NCI-H526 (cell line): Measurements from ENCODE around the gene RWDD4.

ENCODE experiments used
- DNase-seq, 2 experiments: peaks; one replicate each; lab custom pipeline; 2025; lab: John Stamatoyannopoulos, UW

The RWDD4 gene

DNA sequence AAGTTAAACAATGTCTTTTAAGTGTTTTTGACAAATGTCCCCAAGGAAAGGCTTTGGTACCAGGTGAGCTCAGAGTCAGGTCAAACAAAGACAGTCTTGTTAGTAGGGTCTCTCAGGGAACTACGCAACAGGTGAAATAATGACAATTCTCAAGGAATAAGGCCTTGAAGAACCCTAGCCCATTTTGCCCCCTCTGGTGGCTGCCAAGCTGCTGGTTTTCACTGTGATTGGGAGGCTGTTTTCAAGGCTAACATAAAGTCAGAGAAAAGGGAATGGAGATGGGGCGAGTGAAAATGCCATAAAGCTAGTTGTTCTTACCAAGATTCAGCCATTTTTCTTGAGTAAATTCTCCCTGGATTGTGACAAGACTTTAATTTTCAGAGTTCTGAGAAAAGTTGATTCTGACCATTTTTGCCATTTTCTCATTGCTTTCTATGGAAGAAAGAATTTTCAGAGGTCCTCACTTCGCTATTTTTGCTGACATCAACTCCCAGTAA is 58.7 kb downstream of the RWDD4 start:
- no peak for DNase-seq

DNA sequence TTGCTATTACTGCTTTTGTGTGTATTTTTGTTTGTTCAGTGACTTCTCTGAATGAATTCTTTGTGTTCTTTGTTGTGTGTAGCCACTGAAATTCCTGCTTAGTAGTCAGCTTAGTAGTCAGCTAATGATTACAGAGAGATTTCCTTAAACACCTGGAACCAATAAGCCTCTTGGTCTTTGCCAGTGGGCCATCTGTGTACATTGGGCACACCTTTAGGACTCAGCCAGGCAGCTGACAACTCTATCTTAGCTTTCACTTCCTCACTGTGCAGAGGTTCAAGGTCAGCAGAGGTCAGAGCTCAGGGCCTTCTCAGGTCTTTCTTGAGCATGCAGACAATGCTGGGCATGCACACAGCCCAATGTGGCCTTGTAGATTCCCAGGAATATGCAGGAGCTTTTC is 59.3 kb downstream of the RWDD4 start:
- DNase-seq, result no peak

DNA sequence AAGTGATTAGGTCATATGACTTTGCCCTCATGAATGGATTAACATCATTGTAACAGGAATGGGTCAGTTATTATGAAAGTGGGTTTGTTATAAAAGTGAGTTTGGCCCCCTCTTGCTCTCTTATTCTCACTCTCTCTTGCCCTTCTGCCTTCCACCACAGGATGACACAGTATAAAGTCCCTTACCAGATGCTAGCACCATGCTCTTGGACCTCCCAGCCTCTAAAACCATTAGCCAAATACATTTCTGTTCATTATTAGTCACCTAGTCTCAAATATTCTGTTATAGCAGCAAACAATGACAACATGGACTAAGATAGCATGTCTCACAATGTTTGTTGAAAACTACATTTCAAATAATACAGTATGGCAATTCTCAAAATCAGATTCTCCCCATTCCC is 59.7 kb downstream of the RWDD4 start:
- DNase-seq, result no peak

DNA sequence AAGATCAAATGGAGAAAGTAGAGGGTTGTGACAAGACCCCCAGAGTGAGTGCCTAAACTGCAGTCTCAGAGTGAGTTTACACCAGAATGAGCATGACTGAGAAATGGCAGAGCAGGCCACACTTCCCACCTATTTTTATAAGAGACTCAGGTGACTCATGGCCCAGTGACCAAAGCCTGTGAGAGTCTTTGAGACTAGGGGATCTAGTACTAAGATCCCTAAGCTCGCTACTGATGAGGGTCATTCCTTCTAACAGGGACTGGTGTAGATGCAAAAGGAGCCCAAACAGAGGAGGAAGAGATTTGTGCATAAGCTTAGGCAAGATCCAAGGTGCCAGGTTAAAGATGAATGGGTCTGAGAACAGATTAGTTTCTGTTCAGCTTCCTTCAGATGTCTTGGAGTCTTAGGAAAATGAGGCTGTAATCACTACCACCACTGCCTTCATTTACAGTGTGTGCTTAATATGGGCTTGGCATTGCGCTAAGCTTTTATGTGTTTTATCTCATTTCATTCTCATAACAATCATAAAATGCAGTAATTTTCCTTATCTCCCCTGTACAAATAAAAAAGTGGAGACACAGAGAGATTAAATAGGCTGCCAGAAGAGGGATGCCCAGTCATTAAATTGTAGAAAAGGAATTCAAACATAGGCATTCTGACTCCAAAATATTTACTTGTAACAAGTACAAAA is 62.8 kb downstream of the RWDD4 start:
- DNase-seq, result no peak

DNA sequence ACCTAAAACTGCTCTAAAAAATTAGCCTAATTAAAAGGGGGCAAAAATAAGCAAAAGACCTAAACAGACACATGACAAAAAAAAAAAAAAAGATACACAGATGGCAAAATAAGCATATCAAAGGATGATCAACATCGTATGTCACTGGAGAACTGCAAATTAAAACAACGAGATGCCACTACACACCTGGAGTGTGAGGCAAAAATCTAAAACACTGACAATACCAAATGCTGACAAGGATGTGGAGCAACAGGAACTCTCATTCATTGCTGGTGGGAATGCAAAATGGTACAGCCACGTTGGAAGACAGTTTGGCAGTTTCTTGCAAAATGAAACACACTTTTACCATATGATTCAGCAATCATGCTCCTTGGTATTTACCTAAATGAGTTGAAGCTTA is 64.2 kb downstream of the RWDD4 start:
- no peak for DNase-seq

DNA sequence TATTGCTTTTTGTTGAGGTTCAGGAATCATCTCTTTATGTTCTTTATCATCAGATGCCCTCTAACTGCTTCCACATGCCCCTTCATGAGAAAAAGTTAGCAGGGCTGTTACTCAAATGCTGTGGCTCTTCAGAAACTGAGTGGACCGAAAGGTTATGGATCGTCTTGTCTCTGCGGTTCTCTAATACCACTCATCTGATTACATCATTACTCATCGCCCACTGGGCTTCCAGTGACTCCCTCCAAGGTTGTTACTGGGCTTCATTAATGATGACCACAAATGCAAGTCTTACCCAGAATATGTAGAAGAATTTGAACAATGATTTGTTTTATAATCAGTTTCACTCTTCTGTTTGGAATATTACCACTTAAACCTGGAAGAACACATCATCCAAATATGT is 67.7 kb downstream of the RWDD4 start:
- DNase-seq, result no peak
